Mucosa of stomach (tissue), 1 donor: ENCODE data around the gene SCFD2.

Experiments
- H3K27me3 ChIP-seq: one replicate; pipeline ENCODE4 v1.7.0; 2013; ENCODE audit warnings: mild to moderate bottlenecking, low read length; ENCODE audit not compliant: control insufficient read depth, insufficient read depth
- H3K36me3 ChIP-seq: one replicate; pipeline ENCODE4 v1.7.0; 2013; ENCODE audit warnings: low read length; ENCODE audit not compliant: control insufficient read depth, insufficient read depth
- H3K4me1 ChIP-seq: one replicate; pipeline ENCODE4 v1.7.0; 2013; ENCODE audit warnings: mild to moderate bottlenecking, low read length; ENCODE audit not compliant: control insufficient read depth, insufficient read depth
- H3K4me3 ChIP-seq: one replicate; pipeline ENCODE4 v1.7.0; 2013; ENCODE audit warnings: low read length
- H3K9ac ChIP-seq: one replicate; pipeline ENCODE4 v1.7.0; 2013; ENCODE audit warnings: mild to moderate bottlenecking, low read length, moderate library complexity
- H3K9me3 ChIP-seq: one replicate; pipeline ENCODE4 v1.7.0; 2013; ENCODE audit warnings: mild to moderate bottlenecking, low read length, moderate library complexity; ENCODE audit not compliant: control insufficient read depth
- donor health status: Pancreatic carcinoma.

The SCFD2 gene

GRCh38 chr4:52968691-52969090 lies 397.2 kb downstream of the SCFD2 start:
- no peaks in the 10 kb centered on the region for H3K9me3 ChIP-seq
- H3K27me3 ChIP-seq = no peaks in the 10 kb centered on the region
- no peaks in the 10 kb centered on the region for H3K36me3 ChIP-seq
- H3K4me3 ChIP-seq = no peak overlapping the region
- H3K9ac ChIP-seq = no peak overlapping the region
- no peaks in the 10 kb centered on the region for H3K4me1 ChIP-seq

- H3K36me3 ChIP-seq = no peaks in the 10 kb centered on the region
- no peak overlapping the region for H3K9ac ChIP-seq
- H3K4me3 ChIP-seq = no peak overlapping the region
- H3K9me3 ChIP-seq = no peaks in the 10 kb centered on the region
- no peaks in the 10 kb centered on the region for H3K4me1 ChIP-seq
- no peaks in the 10 kb centered on the region for H3K27me3 ChIP-seq
Measured at GRCh38 chr4:52968241-52968640, 397.6 kb downstream of the SCFD2 start.

- Histone ChIP-seq H3K27me3 (no peaks in the 10 kb centered on the region), H3K9ac (no peak overlapping the region), H3K36me3 (no peaks in the 10 kb centered on the region), H3K4me3 (no peak overlapping the region), H3K9me3 (no peaks in the 10 kb centered on the region), H3K4me1 (no peaks in the 10 kb centered on the region)
Measured at GRCh38 chr4:52966781-52967180, 399.1 kb downstream of the SCFD2 start.

- no peaks in the 10 kb centered on the region for H3K4me1 ChIP-seq
Measured at GRCh38 chr4:52966172-52966571, 399.7 kb downstream of the SCFD2 start.

GRCh38 chr4:52964561-52965101 lies 401.2 kb downstream of the SCFD2 start:
- Histone ChIP-seq H3K36me3 (no peaks in the 10 kb centered on the region), H3K9ac (no peak overlapping the region), H3K4me3 (no peak overlapping the region), H3K27me3 (no peaks in the 10 kb centered on the region), H3K4me1 (no peaks in the 10 kb centered on the region), H3K9me3 (no peaks in the 10 kb centered on the region)

More at GRCh38 chr4:52966172-52966571, 399.7 kb downstream of the SCFD2 start:
- Histone ChIP-seq H3K9me3 (no peaks in the 10 kb centered on the region), H3K4me3 (no peak overlapping the region), H3K9ac (no peak overlapping the region), H3K27me3 (no peaks in the 10 kb centered on the region), H3K36me3 (no peaks in the 10 kb centered on the region)

- Histone ChIP-seq H3K36me3 (no peaks in the 10 kb centered on the region), H3K9ac (no peak overlapping the region), H3K9me3 (no peaks in the 10 kb centered on the region), H3K4me3 (no peak overlapping the region), H3K27me3 (no peaks in the 10 kb centered on the region), H3K4me1 (no peaks in the 10 kb centered on the region)
Measured at GRCh38 chr4:52964011-52964410, 401.9 kb downstream of the SCFD2 start.

- H3K4me3 ChIP-seq = no peak overlapping the region
- no peaks in the 10 kb centered on the region for H3K36me3 ChIP-seq
- H3K9me3 ChIP-seq = no peaks in the 10 kb centered on the region
- no peaks in the 10 kb centered on the region for H3K27me3 ChIP-seq
- peaks cover 3% of the 10 kb centered on the region for H3K4me1 ChIP-seq
- no peak overlapping the region for H3K9ac ChIP-seq
Measured at GRCh38 chr4:52962721-52963120, 403.1 kb downstream of the SCFD2 start.

- Histone ChIP-seq H3K9me3 (no peaks in the 10 kb centered on the region), H3K36me3 (no peaks in the 10 kb centered on the region), H3K9ac (no peak overlapping the region), H3K27me3 (no peaks in the 10 kb centered on the region), H3K4me1 (peaks cover 12% of the 10 kb centered on the region), H3K4me3 (no peak overlapping the region)
Measured at GRCh38 chr4:52961666-52962412, 404.0 kb downstream of the SCFD2 start.

GRCh38 chr4:52959541-52959940 lies 406.3 kb downstream of the SCFD2 start:
- Histone ChIP-seq H3K4me3 (no peak overlapping the region), H3K27me3 (no peaks in the 10 kb centered on the region), H3K36me3 (no peaks in the 10 kb centered on the region), H3K4me1 (peaks cover 19% of the 10 kb centered on the region), H3K9me3 (no peaks in the 10 kb centered on the region), H3K9ac (no peak overlapping the region)

GRCh38 chr4:52957835-52958631 lies 407.8 kb downstream of the SCFD2 start:
- Histone ChIP-seq H3K4me3 (no peak overlapping the region), H3K36me3 (no peaks in the 10 kb centered on the region), H3K4me1 (peaks cover 26% of the 10 kb centered on the region), H3K9ac (no peak overlapping the region), H3K27me3 (no peaks in the 10 kb centered on the region), H3K9me3 (no peaks in the 10 kb centered on the region)

- H3K9ac ChIP-seq = no peak overlapping the region
- no peaks in the 10 kb centered on the region for H3K9me3 ChIP-seq
- H3K4me3 ChIP-seq = no peak overlapping the region
- no peaks in the 10 kb centered on the region for H3K36me3 ChIP-seq
- peaks cover 26% of the 10 kb centered on the region for H3K4me1 ChIP-seq
- no peaks in the 10 kb centered on the region for H3K27me3 ChIP-seq
Measured at GRCh38 chr4:52957220-52957686, 408.6 kb downstream of the SCFD2 start.

- peaks cover 26% of the 10 kb centered on the region for H3K4me1 ChIP-seq
- no peak overlapping the region for H3K9ac ChIP-seq
- H3K4me3 ChIP-seq = no peak overlapping the region
- no peaks in the 10 kb centered on the region for H3K27me3 ChIP-seq
- H3K9me3 ChIP-seq = no peaks in the 10 kb centered on the region
- no peaks in the 10 kb centered on the region for H3K36me3 ChIP-seq
Measured at GRCh38 chr4:52956691-52957090, 409.2 kb downstream of the SCFD2 start.
